ENCODE measurements around the gene BPIFB6. TPM values are rescaled to one million over a fixed set of nuclear protein-coding genes. Genes with fewer than 3 reads are reported as not detected.

Gene BPIFB6
- total RNA-seq, 1 donor from 2014 or later, result not detected

- H3K27me3 ChIP-seq (ENCODE audit: control insufficient read depth in 3 of 3, insufficient read depth in 3 of 3, low read length in 3 of 3), result peaks cover 11 to 36% (median 29%) of the 10 kb centered on the region in 3 donors
- H3K36me3 ChIP-seq (ENCODE audit: control insufficient read depth in 3 of 3, insufficient read depth in 3 of 3, low read length in 3 of 3), result no peaks in the 10 kb centered on the region
- no peak overlapping the region for H3K9ac ChIP-seq (ENCODE audit: low read depth in 1 of 3, low read length in 3 of 3)
- H3K4me3 ChIP-seq (ENCODE audit: low read length in 3 of 3), result no peak overlapping the region
- no peaks in the 10 kb centered on the region for H3K4me1 ChIP-seq (ENCODE audit: control insufficient read depth in 3 of 3, insufficient read depth in 3 of 3, low read length in 3 of 3)
- no peak overlapping the region for H3K27ac ChIP-seq (ENCODE audit: low read depth, low read length)
- H3K9me3 ChIP-seq (ENCODE audit: control insufficient read depth in 3 of 3, low read length in 3 of 3), result peaks cover 3 to 7% (median 5%) of the 10 kb centered on the region in 3 donors
Measured at GRCh38 chr20:33009214-33010132, 22.0 kb upstream of the BPIFB6 start.

GRCh38 chr20:33010133-33010504 lies 21.3 kb upstream of the BPIFB6 start:
- Histone ChIP-seq H3K27ac (ENCODE audit: low read depth, low read length) (no peak overlapping the region), H3K4me3 (ENCODE audit: low read length in 3 of 3) (no peak overlapping the region), H3K36me3 (ENCODE audit: control insufficient read depth in 3 of 3, insufficient read depth in 3 of 3, low read length in 3 of 3) (no peaks in the 10 kb centered on the region), H3K9me3 (ENCODE audit: control insufficient read depth in 3 of 3, low read length in 3 of 3) (peaks cover 3 to 5% (median 5%) of the 10 kb centered on the region in 3 donors), H3K9ac (ENCODE audit: low read depth in 1 of 3, low read length in 3 of 3) (no peak overlapping the region), H3K4me1 (ENCODE audit: control insufficient read depth in 3 of 3, insufficient read depth in 3 of 3, low read length in 3 of 3) (no peaks in the 10 kb centered on the region), H3K27me3 (ENCODE audit: control insufficient read depth in 3 of 3, insufficient read depth in 3 of 3, low read length in 3 of 3) (peaks cover 17 to 43% (median 35%) of the 10 kb centered on the region in 3 donors)

- H3K36me3 ChIP-seq (ENCODE audit: control insufficient read depth in 3 of 3, insufficient read depth in 3 of 3, low read length in 3 of 3), result no peaks in the 10 kb centered on the region
- H3K9ac ChIP-seq (ENCODE audit: low read depth in 1 of 3, low read length in 3 of 3), result no peak overlapping the region
- H3K4me1 ChIP-seq (ENCODE audit: control insufficient read depth in 3 of 3, insufficient read depth in 3 of 3, low read length in 3 of 3), result no peaks in the 10 kb centered on the region
- H3K27ac ChIP-seq (ENCODE audit: low read depth, low read length), result no peak overlapping the region
- H3K4me3 ChIP-seq (ENCODE audit: low read length in 3 of 3), result no peak overlapping the region
- peaks cover 0 to 2% (median 0%) of the 10 kb centered on the region in 3 donors for H3K9me3 ChIP-seq (ENCODE audit: control insufficient read depth in 3 of 3, low read length in 3 of 3)
- peaks cover 22 to 48% (median 40%) of the 10 kb centered on the region in 3 donors for H3K27me3 ChIP-seq (ENCODE audit: control insufficient read depth in 3 of 3, insufficient read depth in 3 of 3, low read length in 3 of 3)
Measured at GRCh38 chr20:33010674-33011449, 20.6 kb upstream of the BPIFB6 start.

- peaks cover 32 to 53% (median 46%) of the 10 kb centered on the region in 3 donors for H3K27me3 ChIP-seq (ENCODE audit: control insufficient read depth in 3 of 3, insufficient read depth in 3 of 3, low read length in 3 of 3)
- no peaks in the 10 kb centered on the region for H3K9me3 ChIP-seq (ENCODE audit: control insufficient read depth in 3 of 3, low read length in 3 of 3)
Measured at GRCh38 chr20:33012327-33013189, 18.9 kb upstream of the BPIFB6 start.

GRCh38 chr20:33013701-33014326 lies 17.6 kb upstream of the BPIFB6 start:
- H3K27ac ChIP-seq (ENCODE audit: low read depth, low read length), result no peak overlapping the region
- H3K9me3 ChIP-seq (ENCODE audit: control insufficient read depth in 3 of 3, low read length in 3 of 3), result no peaks in the 10 kb centered on the region
- H3K9ac ChIP-seq (ENCODE audit: low read depth in 1 of 3, low read length in 3 of 3), result no peak overlapping the region
- H3K4me3 ChIP-seq (ENCODE audit: low read length in 3 of 3), result no peak overlapping the region
- peaks cover 36 to 53% (median 46%) of the 10 kb centered on the region in 3 donors for H3K27me3 ChIP-seq (ENCODE audit: control insufficient read depth in 3 of 3, insufficient read depth in 3 of 3, low read length in 3 of 3)
- H3K36me3 ChIP-seq (ENCODE audit: control insufficient read depth in 3 of 3, insufficient read depth in 3 of 3, low read length in 3 of 3), result no peaks in the 10 kb centered on the region
- no peaks in the 10 kb centered on the region for H3K4me1 ChIP-seq (ENCODE audit: control insufficient read depth in 3 of 3, insufficient read depth in 3 of 3, low read length in 3 of 3)

More at GRCh38 chr20:33012327-33013189, 18.9 kb upstream of the BPIFB6 start:
- H3K36me3 ChIP-seq (ENCODE audit: control insufficient read depth in 3 of 3, insufficient read depth in 3 of 3, low read length in 3 of 3), result no peaks in the 10 kb centered on the region
- H3K9ac ChIP-seq (ENCODE audit: low read depth in 1 of 3, low read length in 3 of 3), result no peak overlapping the region
- H3K27ac ChIP-seq (ENCODE audit: low read depth, low read length), result no peak overlapping the region
- H3K4me1 ChIP-seq (ENCODE audit: control insufficient read depth in 3 of 3, insufficient read depth in 3 of 3, low read length in 3 of 3), result no peaks in the 10 kb centered on the region
- no peak overlapping the region for H3K4me3 ChIP-seq (ENCODE audit: low read length in 3 of 3)

GRCh38 chr20:33014336-33015113 lies 16.9 kb upstream of the BPIFB6 start:
- H3K36me3 ChIP-seq (ENCODE audit: control insufficient read depth in 3 of 3, insufficient read depth in 3 of 3, low read length in 3 of 3), result no peaks in the 10 kb centered on the region
- H3K27ac ChIP-seq (ENCODE audit: low read depth, low read length), result no peak overlapping the region
- H3K9me3 ChIP-seq (ENCODE audit: control insufficient read depth in 3 of 3, low read length in 3 of 3), result no peaks in the 10 kb centered on the region
- no peak overlapping the region for H3K9ac ChIP-seq (ENCODE audit: low read depth in 1 of 3, low read length in 3 of 3)
- no peak overlapping the region for H3K4me3 ChIP-seq (ENCODE audit: low read length in 3 of 3)
- no peaks in the 10 kb centered on the region for H3K4me1 ChIP-seq (ENCODE audit: control insufficient read depth in 3 of 3, insufficient read depth in 3 of 3, low read length in 3 of 3)
- peaks cover 36 to 55% (median 46%) of the 10 kb centered on the region in 3 donors for H3K27me3 ChIP-seq (ENCODE audit: control insufficient read depth in 3 of 3, insufficient read depth in 3 of 3, low read length in 3 of 3)

- Histone ChIP-seq H3K27ac (ENCODE audit: low read depth, low read length) (no peak overlapping the region), H3K27me3 (ENCODE audit: control insufficient read depth in 3 of 3, insufficient read depth in 3 of 3, low read length in 3 of 3) (peaks cover 38 to 55% (median 51%) of the 10 kb centered on the region in 3 donors), H3K36me3 (ENCODE audit: control insufficient read depth in 3 of 3, insufficient read depth in 3 of 3, low read length in 3 of 3) (no peaks in the 10 kb centered on the region), H3K4me1 (ENCODE audit: control insufficient read depth in 3 of 3, insufficient read depth in 3 of 3, low read length in 3 of 3) (no peaks in the 10 kb centered on the region), H3K4me3 (ENCODE audit: low read length in 3 of 3) (no peak overlapping the region), H3K9me3 (ENCODE audit: control insufficient read depth in 3 of 3, low read length in 3 of 3) (no peaks in the 10 kb centered on the region), H3K9ac (ENCODE audit: low read depth in 1 of 3, low read length in 3 of 3) (no peak overlapping the region)
Measured at GRCh38 chr20:33015114-33015484, 16.3 kb upstream of the BPIFB6 start.

- H3K4me3 ChIP-seq (ENCODE audit: low read length in 3 of 3), result no peak overlapping the region
- no peaks in the 10 kb centered on the region for H3K9me3 ChIP-seq (ENCODE audit: control insufficient read depth in 3 of 3, low read length in 3 of 3)
- peaks cover 33 to 53% (median 43%) of the 10 kb centered on the region in 3 donors for H3K27me3 ChIP-seq (ENCODE audit: control insufficient read depth in 3 of 3, insufficient read depth in 3 of 3, low read length in 3 of 3)
- H3K36me3 ChIP-seq (ENCODE audit: control insufficient read depth in 3 of 3, insufficient read depth in 3 of 3, low read length in 3 of 3), result no peaks in the 10 kb centered on the region
- no peaks in the 10 kb centered on the region for H3K4me1 ChIP-seq (ENCODE audit: control insufficient read depth in 3 of 3, insufficient read depth in 3 of 3, low read length in 3 of 3)
- no peak overlapping the region for H3K27ac ChIP-seq (ENCODE audit: low read depth, low read length)
- no peak overlapping the region for H3K9ac ChIP-seq (ENCODE audit: low read depth in 1 of 3, low read length in 3 of 3)
Measured at GRCh38 chr20:33015700-33016580, 15.5 kb upstream of the BPIFB6 start.
